Trophoblast cell (in vitro differentiated cells and primary cell): ENCODE results near the gene FAM219A.

Source experiments
- DNase-seq, 2 donors: peaks; one replicate each; pipeline ENCODE4 v3.0.0-alpha.2; 2016
- H2AFZ ChIP-seq: 2 replicates; pipeline ENCODE4 v1.6.1; 2013; ENCODE audit warnings: low read length, moderate library complexity, mild to moderate bottlenecking; ENCODE audit not compliant: insufficient read depth, poor library complexity
- H2AK5ac ChIP-seq: 2 replicates; pipeline ENCODE4 v1.6.1; 2013; ENCODE audit warnings: mild to moderate bottlenecking, low read length
- H2BK120ac ChIP-seq: 2 replicates; pipeline ENCODE4 v1.6.1; 2013; ENCODE audit warnings: low read length, mild to moderate bottlenecking, moderate library complexity; ENCODE audit not compliant: insufficient read depth, poor library complexity
- H2BK12ac ChIP-seq: 2 replicates; pipeline ENCODE4 v1.6.1; 2013; ENCODE audit warnings: mild to moderate bottlenecking, low read length, moderate library complexity
- H2BK5ac ChIP-seq: 2 replicates; pipeline ENCODE4 v1.6.1; 2013; ENCODE audit warnings: low read length, low read depth, moderate library complexity, mild to moderate bottlenecking; ENCODE audit not compliant: poor library complexity
- H3K14ac ChIP-seq: 2 replicates; pipeline ENCODE4 v1.6.1; 2013; ENCODE audit warnings: mild to moderate bottlenecking, low read length
- H3K18ac ChIP-seq: 2 replicates; pipeline ENCODE4 v1.6.1; 2013; ENCODE audit warnings: mild to moderate bottlenecking, low read length
- H3K23ac ChIP-seq: 2 replicates; pipeline ENCODE4 v1.6.1; 2013; ENCODE audit warnings: low read length
- H3K27ac ChIP-seq: 2 replicates; pipeline ENCODE4 v1.5.1; 2013; ENCODE audit warnings: low read depth, mild to moderate bottlenecking, inconsistent platforms, low read length, moderate library complexity
- H3K27me3 ChIP-seq: 2 replicates; pipeline ENCODE4 v1.6.1; 2013; ENCODE audit warnings: inconsistent platforms, mild to moderate bottlenecking, low read length, moderate library complexity; ENCODE audit not compliant: insufficient read depth
- H3K36me3 ChIP-seq, 2 experiments: 1 replicate in 1 of 2; 2 replicates in 1 of 2; pipeline ENCODE4 v1.6.1; 2013; ENCODE audit warnings: low read length in 2 of 2, mild to moderate bottlenecking in 2 of 2, moderate library complexity in 1 of 2; ENCODE audit not compliant: insufficient read depth in 2 of 2, control insufficient read depth in 1 of 2
- H3K4ac ChIP-seq: 2 replicates; pipeline ENCODE4 v1.6.1; 2013; ENCODE audit warnings: low read depth, mild to moderate bottlenecking, low read length, moderate library complexity
- H3K4me1 ChIP-seq, 2 experiments: 1 replicate in 1 of 2; 2 replicates in 1 of 2; pipeline ENCODE4 v1.6.1; 2013; ENCODE audit warnings: low read length in 2 of 2, mild to moderate bottlenecking in 2 of 2, moderate library complexity in 1 of 2; ENCODE audit not compliant: insufficient read depth in 2 of 2, control insufficient read depth in 1 of 2
- H3K4me2 ChIP-seq: 2 replicates; pipeline ENCODE4 v1.6.1; 2013; ENCODE audit warnings: inconsistent platforms, mild to moderate bottlenecking, low read length, moderate library complexity
- H3K4me3 ChIP-seq: 2 replicates; pipeline ENCODE4 v1.5.1; 2013; ENCODE audit warnings: mild to moderate bottlenecking, low read depth, low read length, inconsistent platforms
- H3K79me1 ChIP-seq: one replicate; pipeline ENCODE4 v1.6.1; 2013; ENCODE audit warnings: low read length
- H3K79me2 ChIP-seq: 2 replicates; pipeline ENCODE4 v1.6.1; 2013; ENCODE audit warnings: low read length, mild to moderate bottlenecking; ENCODE audit not compliant: control insufficient read depth, insufficient read depth, poor library complexity
- H3K9ac ChIP-seq: 2 replicates; pipeline ENCODE4 v1.6.1; 2013; ENCODE audit warnings: mild to moderate bottlenecking, low read length
- H3K9me3 ChIP-seq: 2 replicates; pipeline ENCODE4 v1.6.1; 2013; ENCODE audit warnings: low read depth, mild to moderate bottlenecking, control low read depth, inconsistent platforms, low read length; ENCODE audit not compliant: insufficient read depth
- H4K12ac ChIP-seq: 2 replicates; pipeline ENCODE4 v1.6.1; 2013; ENCODE audit warnings: low read depth, mild to moderate bottlenecking, low read length, moderate library complexity
- H4K8ac ChIP-seq: 2 replicates; pipeline ENCODE4 v1.6.1; 2013; ENCODE audit warnings: low read depth, mild to moderate bottlenecking, low read length, moderate library complexity
- H4K91ac ChIP-seq: one replicate; pipeline ENCODE4 v1.6.1; 2013; ENCODE audit warnings: low read depth, mild to moderate bottlenecking, low read length, moderate library complexity
- WGBS: extraction: QIAGEN DNeasy Blood & Tissue Kit; methylation state at CpG from one replicate; pipeline ENCODE4 v1.1.7; 2013; ENCODE audit warnings: missing lambda C conversion rate; ENCODE audit not compliant: insufficient read length, insufficient coverage; ENCODE audit errors: extremely low coverage; 5-methylcytosine and 5-hydroxymethylcytosine counted together

The FAM219A gene

DNA sequence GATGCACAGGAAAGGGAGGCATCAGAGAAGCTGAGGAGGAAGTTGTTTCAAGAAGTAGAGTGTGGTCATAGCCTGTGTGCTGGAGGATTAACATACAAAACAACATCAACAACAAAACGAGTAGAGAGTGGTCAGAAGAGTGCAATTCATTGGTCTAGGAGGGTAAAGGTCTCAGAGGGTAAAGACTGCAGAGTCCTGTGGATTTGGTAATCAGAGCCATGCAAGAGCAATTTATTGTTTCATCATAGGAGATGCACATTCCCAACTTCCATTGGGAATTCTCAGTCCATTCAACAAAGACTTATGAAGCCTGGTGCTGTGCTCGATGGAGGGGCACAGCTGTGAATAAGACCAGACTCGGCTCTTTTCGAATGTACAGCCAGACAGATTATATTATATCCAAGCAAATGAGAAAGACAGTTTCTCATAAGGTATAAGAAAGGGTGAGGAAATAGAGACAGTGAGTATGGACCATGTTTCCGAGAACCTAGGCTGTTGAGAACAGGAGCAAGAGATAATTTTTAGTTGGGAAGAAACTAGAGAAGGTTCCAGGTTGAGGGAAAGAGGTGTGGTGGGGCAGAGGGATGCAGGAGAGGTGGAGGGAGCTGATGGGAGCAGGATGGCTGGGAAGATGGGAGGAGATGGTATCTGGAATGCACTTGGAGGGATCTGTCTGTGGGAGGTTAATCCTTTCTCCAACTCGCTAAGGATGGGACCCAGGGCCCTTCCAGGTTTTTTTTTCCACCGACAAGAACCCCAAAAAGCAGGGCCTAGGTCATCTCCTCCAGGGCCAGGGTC is 73.8 kb downstream of the FAM219A start:
- Histone ChIP-seq H3K9ac (no peak overlapping the region), H3K18ac (no peak overlapping the region), H3K79me1 (no peaks in the 10 kb centered on the region), H3K14ac (no peak overlapping the region), H2AK5ac (no peak overlapping the region), H3K36me3 (no peaks in the 10 kb centered on the region), H2AFZ (no peak overlapping the region), H3K27ac (no peak overlapping the region), H4K12ac (no peak overlapping the region), H3K23ac (no peak overlapping the region), H2BK120ac (no peak overlapping the region), H3K9me3 (peaks cover 5% of the 10 kb centered on the region), H2BK12ac (no peak overlapping the region), H3K4me2 (no peak overlapping the region), H4K91ac (no peak overlapping the region), H3K79me2 (no peaks in the 10 kb centered on the region), H4K8ac (no peak overlapping the region), H3K4me1 (peaks cover 12 to 13% of the 10 kb centered on the region in 2 experiments), H3K4me3 (no peak overlapping the region), H3K4ac (no peak overlapping the region), H2BK5ac (no peak overlapping the region), H3K27me3 (peaks cover 17% of the 10 kb centered on the region)
- WGBS, result no CpG with 5 or more reads among the region's 7 CpGs
- no peak for DNase-seq

DNA sequence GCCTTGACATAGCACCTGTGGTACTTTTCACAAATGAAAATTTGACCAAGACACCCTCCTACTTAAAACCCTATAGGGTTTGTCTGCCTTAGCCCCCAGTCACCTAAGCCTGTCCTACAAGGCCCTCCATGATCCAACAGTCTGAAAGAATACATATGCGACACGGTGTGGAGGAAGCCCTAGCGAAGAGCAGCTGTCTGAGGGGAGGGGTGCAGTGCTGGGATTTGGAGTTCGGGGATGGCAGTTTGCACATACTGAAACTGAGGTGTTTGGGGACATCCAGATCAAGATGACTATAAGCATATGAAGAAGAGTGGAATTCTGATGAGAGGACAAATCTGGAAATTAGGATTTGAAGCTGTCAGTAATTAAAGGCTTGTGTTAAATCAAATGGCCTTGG is 74.5 kb downstream of the FAM219A start:
- no peak overlapping the region for H4K12ac ChIP-seq
- no peaks in the 10 kb centered on the region for H3K79me2 ChIP-seq
- no peaks in the 10 kb centered on the region for H3K79me1 ChIP-seq
- no peak overlapping the region for H2BK12ac ChIP-seq
- no peak overlapping the region for H2BK5ac ChIP-seq
- H4K8ac ChIP-seq, result no peak overlapping the region
- no peak overlapping the region for H2AK5ac ChIP-seq
- no peak overlapping the region for H3K4ac ChIP-seq
- H3K9ac ChIP-seq, result no peak overlapping the region
- H3K27ac ChIP-seq, result no peak overlapping the region
- peaks cover 12 to 13% of the 10 kb centered on the region in 2 experiments for H3K4me1 ChIP-seq
- H3K4me3 ChIP-seq, result no peak overlapping the region
- H3K27me3 ChIP-seq, result peaks cover 17% of the 10 kb centered on the region
- H3K4me2 ChIP-seq, result no peak overlapping the region
- H3K14ac ChIP-seq, result no peak overlapping the region
- no peak overlapping the region for H2BK120ac ChIP-seq
- peaks cover 5% of the 10 kb centered on the region for H3K9me3 ChIP-seq
- H3K23ac ChIP-seq, result no peak overlapping the region
- no CpG with 5 or more reads among the region's 4 CpGs for WGBS
- no peak for DNase-seq
- no peak overlapping the region for H3K18ac ChIP-seq
- no peaks in the 10 kb centered on the region for H3K36me3 ChIP-seq
- no peak overlapping the region for H4K91ac ChIP-seq
- H2AFZ ChIP-seq, result no peak overlapping the region

DNA sequence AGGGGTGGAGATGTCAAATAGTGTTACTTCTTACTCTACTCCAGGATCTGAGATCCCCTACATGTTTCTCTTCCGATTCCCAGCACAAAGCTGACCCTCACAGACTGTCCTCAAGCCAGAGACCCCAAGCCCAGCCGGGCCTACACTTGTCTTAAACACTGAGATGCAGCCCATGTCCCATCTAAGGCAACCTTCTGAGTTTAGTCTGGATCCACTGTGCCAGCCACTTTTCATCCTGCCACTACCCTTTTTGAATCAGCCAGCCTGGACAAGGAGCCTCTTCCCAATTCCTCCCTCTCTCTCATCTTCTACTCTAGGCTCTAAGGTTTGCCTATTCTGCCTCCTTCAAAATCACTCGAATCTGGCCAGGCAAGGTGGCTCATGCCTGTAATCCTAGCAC is 75.5 kb downstream of the FAM219A start:
- Histone ChIP-seq H4K8ac (no peak overlapping the region), H3K79me2 (no peaks in the 10 kb centered on the region), H3K23ac (no peak overlapping the region), H2BK12ac (no peak overlapping the region), H3K18ac (no peak overlapping the region), H2AK5ac (no peak overlapping the region), H3K9me3 (peaks cover 5% of the 10 kb centered on the region), H4K91ac (no peak overlapping the region), H2AFZ (no peak overlapping the region), H3K36me3 (no peaks in the 10 kb centered on the region), H3K9ac (no peak overlapping the region), H3K4me3 (no peak overlapping the region), H2BK5ac (no peak overlapping the region), H3K79me1 (no peaks in the 10 kb centered on the region), H3K4me2 (no peak overlapping the region), H3K4me1 (peaks cover 12 to 13% of the 10 kb centered on the region in 2 experiments), H3K27ac (no peak overlapping the region), H3K14ac (no peak overlapping the region), H3K27me3 (peaks cover 17% of the 10 kb centered on the region), H4K12ac (no peak overlapping the region), H2BK120ac (no peak overlapping the region), H3K4ac (no peak overlapping the region)
- no peak for DNase-seq
- no CpG with 5 or more reads among the region's 3 CpGs for WGBS

GRCh38 chr9:34382054-34382453 is 76.3 kb downstream of the FAM219A start:
- no peak overlapping the region for H3K27ac ChIP-seq

More at GRCh38 chr9:34382054-34382453, 76.3 kb downstream of the FAM219A start:
- Histone ChIP-seq H3K36me3 (no peaks in the 10 kb centered on the region), H3K9me3 (peaks cover 5% of the 10 kb centered on the region), H3K9ac (no peak overlapping the region), H3K4me2 (no peak overlapping the region), H3K27me3 (peaks cover 17% of the 10 kb centered on the region), H4K8ac (no peak overlapping the region), H3K23ac (no peak overlapping the region), H3K79me2 (no peaks in the 10 kb centered on the region), H4K91ac (no peak overlapping the region), H3K4ac (no peak overlapping the region), H2AFZ (no peak overlapping the region), H3K79me1 (peaks cover 2% of the 10 kb centered on the region), H3K4me1 (peaks cover 12 to 17% of the 10 kb centered on the region in 2 experiments), H3K18ac (no peak overlapping the region), H3K4me3 (no peak overlapping the region), H2BK5ac (no peak overlapping the region), H2BK120ac (no peak overlapping the region), H2BK12ac (no peak overlapping the region), H3K14ac (no peak overlapping the region), H4K12ac (no peak overlapping the region), H2AK5ac (no peak overlapping the region)
- WGBS, result no CpG with 5 or more reads among the region's 5 CpGs
- no peak for DNase-seq
